Fibroblast of the aortic adventitia (primary cell): Measurements from ENCODE around the gene SPATA13. TPM values are rescaled to one million over a fixed set of nuclear protein-coding genes. Genes with fewer than 3 reads are reported as not detected.
A peak's percentile ranks its signal among the peaks of the same experiment; 100 is the strongest.
"Not testable (repeated sequence)": the region's sequence is repeated elsewhere in the genome, so short reads cannot be mapped to it uniquely, and the experiment has no call there.

ENCODE experiments used
- DNase-seq: peaks from one replicate; pipeline ENCODE4 v3.0.0-alpha.2; 2010; ENCODE audit warnings: low read depth
- H3K4me3 ChIP-seq: 2 replicates; pipeline ENCODE4 v1.5.1; 2011; ENCODE audit warnings: low read depth, mild to moderate bottlenecking, control low read depth, low read length, moderate library complexity
- CTCF ChIP-seq: IDR thresholded peaks from 2 replicates; pipeline ENCODE4 v1.5.1; 2011; ENCODE audit warnings: mild to moderate bottlenecking, low read length, control low read depth, inconsistent platforms; ENCODE audit not compliant: insufficient read depth
- total RNA-seq: library from RNA; depleted of rRNA; stranded (reverse); fragments of >200 nt; gene quantifications from 2 replicates; pipeline ENCODE4 v1.2.3, GENCODE V29; 2012; ENCODE audit warnings: low replicate concordance

The SPATA13 gene
- total RNA-seq, 1 donor = 12.2 TPM

GRCh38 chr13:24341439-24341838 lies 180.9 kb downstream of the SPATA13 start:
- peak; percentile 21 for DNase-seq
- no peak for TF ChIP-seq CTCF
- H3K4me3 ChIP-seq = no peak overlapping the region

- no peak overlapping the region for H3K4me3 ChIP-seq
- DNase-seq = no peak
- no peak for TF ChIP-seq CTCF
Observed at GRCh38 chr13:24348385-24348784, 187.9 kb downstream of the SPATA13 start.

GRCh38 chr13:24348797-24349515 lies 188.4 kb downstream of the SPATA13 start:
- no peak for DNase-seq
- no peak overlapping the region for H3K4me3 ChIP-seq
- TF ChIP-seq CTCF = no peak

- not testable (repeated sequence) for H3K4me3 ChIP-seq, DNase-seq
Observed at GRCh38 chr13:24349778-24350664, 189.5 kb downstream of the SPATA13 start.

- no peak overlapping the region for H3K4me3 ChIP-seq
- TF ChIP-seq CTCF = no peak
- no peak for DNase-seq
Observed at GRCh38 chr13:24351423-24351822, 190.9 kb downstream of the SPATA13 start.

GRCh38 chr13:24353736-24354135 lies 193.2 kb downstream of the SPATA13 start:
- H3K4me3 ChIP-seq = no peak overlapping the region
- TF ChIP-seq CTCF = no peak
- no peak for DNase-seq

GRCh38 chr13:24355103-24355502 lies 194.6 kb downstream of the SPATA13 start:
- no peak for TF ChIP-seq CTCF
- H3K4me3 ChIP-seq = no peak overlapping the region
- no peak for DNase-seq
